PFSK-1 (cell line): ENCODE results near the gene VMP1.

Experiments
- FOXP2 ChIP-seq: optimal IDR thresholded peaks from 2 replicates; pipeline ENCODE3; 2011; ENCODE audit warnings: borderline replicate concordance, control low read depth, inconsistent platforms; ENCODE audit not compliant: insufficient read depth; ENCODE audit errors: extremely low read length, extremely low read depth
- POLR2AphosphoS5 ChIP-seq: IDR thresholded peaks from 2 replicates; pipeline ENCODE4 v1.6.1; 2012; ENCODE audit warnings: low read depth, mild to moderate bottlenecking, control low read depth, low read length, moderate library complexity
- SIN3A ChIP-seq: IDR thresholded peaks from 2 replicates; pipeline ENCODE4 v1.6.1; 2012; ENCODE audit warnings: mild to moderate bottlenecking, low read length, moderate library complexity, borderline replicate concordance; ENCODE audit not compliant: insufficient read depth
- TAF1 ChIP-seq: IDR thresholded peaks from 2 replicates; pipeline ENCODE4 v1.6.1; 2012; ENCODE audit warnings: low read length, control low read depth, borderline replicate concordance; ENCODE audit not compliant: insufficient read depth
- TF ChIP-seq, protein P1 (sequence below), 2 experiments: IDR thresholded peaks; 2 replicates each; pipeline versions ENCODE4 v1.6.1 to v1.8.0; 2011 to 2012; ENCODE audit warnings: low read depth in 2 of 2, low read length in 2 of 2, control low read depth in 1 of 2, inconsistent platforms in 1 of 2, mild to moderate bottlenecking in 1 of 2, moderate library complexity in 1 of 2; ENCODE audit not compliant: insufficient read depth in 1 of 2

The VMP1 gene

DNA sequence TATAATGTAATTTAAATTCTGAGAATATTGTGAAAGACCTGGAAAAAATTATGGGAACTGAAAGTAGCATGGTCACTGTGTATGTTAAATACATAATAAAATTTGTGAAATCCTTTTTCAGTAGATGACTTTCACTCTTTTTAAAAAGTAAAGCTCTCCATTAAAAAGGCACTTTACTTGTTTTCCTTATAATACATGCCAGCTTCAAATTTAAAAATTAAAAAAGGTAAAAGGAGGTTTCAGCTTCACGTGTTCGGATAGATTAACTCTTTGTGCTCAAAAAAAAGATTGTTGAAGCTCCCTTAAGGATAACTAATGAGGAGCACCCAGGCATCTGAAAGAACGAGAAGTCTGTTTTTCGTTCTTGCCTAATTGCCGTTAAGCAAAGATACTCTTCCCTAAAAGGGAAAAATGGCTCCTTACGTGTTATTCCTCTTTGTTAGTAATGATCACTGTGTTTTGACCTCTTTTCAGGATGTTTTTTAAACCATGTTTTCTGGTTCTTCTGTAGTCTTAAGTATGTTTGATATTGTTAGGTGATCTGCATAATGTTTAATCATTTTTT lies 97.5 kb downstream of the VMP1 start:
- TF ChIP-seq FOXP2 (no peak), POLR2AphosphoS5 (no peak; the same call in 1 of the 2 replicates), SIN3A (no peak), TAF1 (no peak)
- TF ChIP-seq, protein P1, sequence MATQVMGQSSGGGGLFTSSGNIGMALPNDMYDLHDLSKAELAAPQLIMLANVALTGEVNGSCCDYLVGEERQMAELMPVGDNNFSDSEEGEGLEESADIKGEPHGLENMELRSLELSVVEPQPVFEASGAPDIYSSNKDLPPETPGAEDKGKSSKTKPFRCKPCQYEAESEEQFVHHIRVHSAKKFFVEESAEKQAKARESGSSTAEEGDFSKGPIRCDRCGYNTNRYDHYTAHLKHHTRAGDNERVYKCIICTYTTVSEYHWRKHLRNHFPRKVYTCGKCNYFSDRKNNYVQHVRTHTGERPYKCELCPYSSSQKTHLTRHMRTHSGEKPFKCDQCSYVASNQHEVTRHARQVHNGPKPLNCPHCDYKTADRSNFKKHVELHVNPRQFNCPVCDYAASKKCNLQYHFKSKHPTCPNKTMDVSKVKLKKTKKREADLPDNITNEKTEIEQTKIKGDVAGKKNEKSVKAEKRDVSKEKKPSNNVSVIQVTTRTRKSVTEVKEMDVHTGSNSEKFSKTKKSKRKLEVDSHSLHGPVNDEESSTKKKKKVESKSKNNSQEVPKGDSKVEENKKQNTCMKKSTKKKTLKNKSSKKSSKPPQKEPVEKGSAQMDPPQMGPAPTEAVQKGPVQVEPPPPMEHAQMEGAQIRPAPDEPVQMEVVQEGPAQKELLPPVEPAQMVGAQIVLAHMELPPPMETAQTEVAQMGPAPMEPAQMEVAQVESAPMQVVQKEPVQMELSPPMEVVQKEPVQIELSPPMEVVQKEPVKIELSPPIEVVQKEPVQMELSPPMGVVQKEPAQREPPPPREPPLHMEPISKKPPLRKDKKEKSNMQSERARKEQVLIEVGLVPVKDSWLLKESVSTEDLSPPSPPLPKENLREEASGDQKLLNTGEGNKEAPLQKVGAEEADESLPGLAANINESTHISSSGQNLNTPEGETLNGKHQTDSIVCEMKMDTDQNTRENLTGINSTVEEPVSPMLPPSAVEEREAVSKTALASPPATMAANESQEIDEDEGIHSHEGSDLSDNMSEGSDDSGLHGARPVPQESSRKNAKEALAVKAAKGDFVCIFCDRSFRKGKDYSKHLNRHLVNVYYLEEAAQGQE (IDR thresholded peaks at IDR 0.05; ENCODE audit: insufficient read depth in 1 of 2, low read depth in 2 of 2, low read length in 2 of 2), result no peak

DNA sequence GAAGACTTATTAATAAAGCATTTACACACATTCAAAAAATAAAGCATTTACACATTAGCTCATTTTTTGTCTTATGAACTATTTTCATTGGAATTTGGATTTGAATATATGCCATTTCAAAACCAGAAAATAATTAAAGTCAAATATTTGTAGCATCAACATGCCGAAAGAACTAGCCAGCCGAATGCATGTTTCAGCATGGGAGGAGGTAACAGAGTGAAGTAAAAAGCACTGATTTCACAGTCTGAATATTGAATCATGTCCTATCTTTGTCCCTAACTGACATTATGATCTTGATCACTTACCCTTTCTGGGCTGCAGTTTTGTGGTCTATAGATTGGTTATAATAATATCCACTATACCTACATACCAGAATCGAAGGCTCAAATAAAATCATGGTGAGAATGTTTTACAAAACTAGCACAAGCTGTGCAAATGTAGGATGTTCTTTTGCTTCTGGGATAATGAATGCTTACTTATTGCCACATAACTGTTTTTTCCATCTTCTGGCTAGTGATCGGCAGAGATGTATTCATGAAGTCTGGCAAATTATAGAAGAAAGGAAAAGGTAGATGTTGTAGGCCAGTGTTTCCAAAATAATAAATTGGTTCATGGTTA lies 100.5 kb downstream of the VMP1 start:
- TF ChIP-seq TAF1, result no peak
- no peak for TF ChIP-seq SIN3A
- TF ChIP-seq, protein P1 (IDR thresholded peaks at IDR 0.05; ENCODE audit: insufficient read depth in 1 of 2, low read depth in 2 of 2, low read length in 2 of 2), result no peak
- no peak for TF ChIP-seq FOXP2
- TF ChIP-seq POLR2AphosphoS5, result no peak

DNA sequence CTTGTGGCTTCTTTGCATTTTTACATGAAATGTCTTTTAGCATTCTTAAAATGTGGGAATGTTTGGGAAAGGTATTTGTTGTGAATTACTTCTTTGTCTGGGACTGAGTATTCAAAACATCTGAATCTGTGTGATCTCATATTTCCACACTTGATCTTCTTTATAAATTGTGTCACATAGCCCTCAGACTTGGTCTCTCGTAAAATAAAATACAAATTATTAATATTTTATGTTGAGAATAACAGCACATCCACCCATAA lies 103.4 kb downstream of the VMP1 start:
- no peak for TF ChIP-seq SIN3A
- no peak for TF ChIP-seq FOXP2
- TF ChIP-seq TAF1, result no peak
- no peak for TF ChIP-seq POLR2AphosphoS5
- TF ChIP-seq, protein P1 (IDR thresholded peaks at IDR 0.05; ENCODE audit: insufficient read depth in 1 of 2, low read depth in 2 of 2, low read length in 2 of 2), result no peak

DNA sequence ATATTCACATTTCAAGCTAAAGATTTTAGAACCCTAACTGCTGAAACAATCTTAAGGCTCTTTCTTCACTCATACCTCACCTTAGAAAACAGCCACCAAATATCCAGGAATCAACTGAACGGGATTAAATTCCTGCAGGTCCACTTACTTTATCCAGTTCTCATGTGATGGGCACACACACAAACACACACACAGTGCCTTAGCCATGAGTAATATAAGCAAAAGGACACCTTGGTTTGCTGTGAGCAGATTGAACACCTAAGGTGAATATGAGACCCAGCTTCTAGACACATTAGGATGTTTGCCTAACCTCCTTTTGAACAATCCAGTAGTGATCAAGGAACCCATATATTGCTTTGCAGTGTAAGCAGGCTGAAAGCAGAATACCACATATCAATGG lies 103.8 kb downstream of the VMP1 start:
- TF ChIP-seq SIN3A, result no peak
- no peak for TF ChIP-seq TAF1
- TF ChIP-seq, protein P1 (IDR thresholded peaks at IDR 0.05; ENCODE audit: insufficient read depth in 1 of 2, low read depth in 2 of 2, low read length in 2 of 2), result no peak
- TF ChIP-seq FOXP2, result no peak
- TF ChIP-seq POLR2AphosphoS5, result no peak

DNA sequence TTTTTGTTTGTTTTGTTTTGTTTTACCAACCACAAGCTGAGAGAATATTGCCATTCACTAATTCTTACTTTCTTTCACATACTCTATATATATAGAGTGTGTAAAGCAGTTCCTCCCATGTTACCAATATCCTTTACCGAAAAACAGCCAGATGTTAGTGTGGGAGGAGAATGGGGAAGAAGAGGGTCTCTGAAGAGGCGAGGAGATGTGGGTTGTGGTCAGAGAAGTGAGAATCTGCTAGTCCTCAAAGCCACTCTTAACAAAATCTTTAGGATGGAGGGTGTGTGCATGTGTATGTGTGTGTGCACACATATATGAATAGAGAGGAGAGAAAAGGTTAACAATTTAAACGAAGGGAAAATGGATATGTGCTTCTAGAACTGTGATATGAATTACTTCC lies 104.7 kb downstream of the VMP1 start:
- TF ChIP-seq SIN3A (no peak), POLR2AphosphoS5 (no peak), TAF1 (no peak), FOXP2 (no peak)
- TF ChIP-seq, protein P1 (IDR thresholded peaks at IDR 0.05; ENCODE audit: insufficient read depth in 1 of 2, low read depth in 2 of 2, low read length in 2 of 2), result no peak
